GM21367 (cell line): Measurements from ENCODE around the gene POC1A.
"Not testable (repeated sequence)": the region's sequence is repeated elsewhere in the genome, so short reads cannot be mapped to it uniquely, and the experiment has no call there.

Source experiments
- ATAC-seq: cut with Tn5 transposase; IDR thresholded peaks from one replicate; pipeline ENCODE4 v1.9.1; 2021; ENCODE audit not compliant: unreplicated experiment

POC1A gene

GRCh38 chr3:52034212-52034611 is 120.0 kb downstream of the POC1A start:
- no peak for ATAC-seq

GRCh38 chr3:52033748-52034147 is 120.5 kb downstream of the POC1A start:
- not testable (repeated sequence) for ATAC-seq

DNA sequence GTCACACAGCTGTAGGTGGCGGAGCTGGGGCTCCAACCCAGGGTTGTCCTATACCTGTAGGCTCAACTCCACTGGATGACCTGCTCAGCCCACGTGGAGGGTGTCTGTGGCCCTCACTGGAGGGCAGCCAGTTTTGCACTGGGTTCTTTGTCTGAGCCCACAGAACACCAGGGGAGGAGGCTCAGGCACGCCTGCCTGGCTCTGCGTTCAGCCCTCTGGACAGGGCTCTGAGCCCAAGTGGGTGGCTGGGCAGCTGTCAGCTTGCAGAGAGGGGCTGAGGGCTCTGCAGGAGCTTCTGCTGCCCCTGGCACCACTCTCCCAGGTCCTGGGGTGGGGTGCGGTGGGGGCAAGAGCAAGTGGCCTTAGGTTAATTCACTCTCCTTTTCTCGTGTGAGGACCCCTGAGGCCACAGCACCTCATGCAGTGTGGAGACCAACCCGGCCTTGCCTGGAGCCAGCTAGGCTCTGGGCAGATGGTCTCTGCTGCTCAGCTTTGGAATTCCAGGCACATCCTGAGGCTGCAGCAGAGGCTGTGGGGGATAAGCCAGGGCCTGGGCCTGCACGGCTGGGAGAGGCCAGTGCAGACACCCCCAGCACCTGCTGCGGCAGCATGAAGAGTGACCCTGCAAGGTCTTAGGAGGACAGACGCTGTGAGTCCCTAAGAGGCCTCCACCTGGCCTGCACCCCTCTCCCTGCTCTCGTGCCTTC is 121.4 kb downstream of the POC1A start:
- ATAC-seq = no peak

DNA sequence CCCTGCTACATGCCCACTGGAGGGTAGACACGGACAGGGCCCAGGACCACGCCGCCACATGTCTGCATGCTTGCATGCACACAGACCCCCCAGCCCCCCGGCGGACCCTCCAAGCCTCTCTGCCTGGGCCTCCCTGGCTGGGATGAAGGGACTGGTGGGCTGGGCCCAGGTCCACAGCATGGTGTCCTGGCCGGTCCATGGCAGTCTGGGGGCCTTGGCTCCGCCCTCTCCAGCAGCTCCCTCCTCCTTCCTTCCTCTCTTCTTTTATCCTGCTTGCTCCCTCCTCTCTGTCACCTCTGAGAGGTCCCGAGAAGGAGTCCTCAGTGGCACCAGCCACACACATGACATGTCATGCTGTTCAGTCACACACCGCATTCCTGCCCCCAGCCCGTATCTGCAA is 122.3 kb downstream of the POC1A start:
- no peak for ATAC-seq

- ATAC-seq = no peak
These were observed 123.4 kb downstream of the POC1A start for GRCh38 chr3:52030714-52031310.

- ATAC-seq = no peak
These were observed 124.7 kb downstream of the POC1A start for GRCh38 chr3:52029535-52029934.

- ATAC-seq = no peak
These were observed 125.2 kb downstream of the POC1A start for GRCh38 chr3:52029053-52029452.

- no peak for ATAC-seq
These were observed 125.7 kb downstream of the POC1A start for GRCh38 chr3:52028572-52028971.

DNA sequence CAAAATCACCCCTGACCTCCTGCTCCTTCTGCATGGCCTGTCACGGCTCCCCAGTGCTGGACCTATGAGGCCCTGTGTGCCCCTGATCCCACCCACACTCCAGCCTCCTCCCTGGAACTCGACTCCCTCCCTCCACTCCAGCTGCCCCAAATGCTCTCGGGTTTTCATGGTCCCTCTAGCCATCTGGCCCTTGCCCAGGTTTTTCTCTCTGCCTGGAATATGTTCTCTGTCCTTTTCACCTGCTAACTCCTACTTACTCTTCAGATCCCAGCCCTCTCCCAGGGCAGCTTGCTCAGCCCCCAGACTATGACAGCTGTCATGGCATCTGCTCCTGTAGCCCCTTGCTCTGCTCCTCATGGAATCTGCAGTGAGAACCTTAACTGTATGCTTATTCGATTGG is 128.2 kb downstream of the POC1A start:
- ATAC-seq = no peak

DNA sequence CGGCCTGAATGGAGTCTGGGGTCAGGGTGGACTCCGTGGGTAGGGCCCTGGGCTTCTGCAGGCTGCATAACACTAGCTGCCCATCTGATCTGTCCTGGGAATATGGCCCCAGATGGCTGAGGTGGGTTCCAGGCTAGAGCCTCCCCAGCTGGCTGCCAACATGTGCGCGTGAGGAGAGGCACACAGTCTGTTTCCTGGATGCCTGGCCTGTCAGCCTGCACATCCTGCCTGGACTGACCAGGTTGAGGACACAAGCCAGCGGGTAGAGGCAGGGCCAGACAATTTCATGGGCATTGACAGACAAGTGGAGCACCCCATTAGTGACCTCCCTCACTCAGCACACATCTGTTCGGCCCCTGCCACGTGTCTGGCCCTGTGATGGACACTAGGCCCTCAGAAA is 128.8 kb downstream of the POC1A start:
- ATAC-seq = no peak
